ENCODE results near the gene SERPINB1.

The SERPINB1 gene

GRCh38 chr6:2792330-2793110 lies 49.1 kb downstream of the SERPINB1 start:
- no peak for DNase-seq (ENCODE audit: low read depth)

- DNase-seq (ENCODE audit: low read depth) = no peak
These were observed 50.2 kb downstream of the SERPINB1 start for GRCh38 chr6:2791450-2791974.

- DNase-seq (ENCODE audit: low read depth) = peak; percentile 53
These were observed 50.8 kb downstream of the SERPINB1 start for GRCh38 chr6:2790588-2791449.

GRCh38 chr6:2786269-2786668 lies 55.4 kb downstream of the SERPINB1 start:
- DNase-seq (ENCODE audit: low read depth) = no peak

- DNase-seq (ENCODE audit: low read depth) = no peak
These were observed 56.7 kb downstream of the SERPINB1 start for GRCh38 chr6:2784930-2785329.

GRCh38 chr6:2784061-2784460 lies 57.6 kb downstream of the SERPINB1 start:
- no peak for DNase-seq (ENCODE audit: low read depth)

GRCh38 chr6:2783188-2783963 lies 58.3 kb downstream of the SERPINB1 start:
- DNase-seq (ENCODE audit: low read depth) = no peak

GRCh38 chr6:2782825-2783187 lies 58.9 kb downstream of the SERPINB1 start:
- DNase-seq (ENCODE audit: low read depth) = no peak

GRCh38 chr6:2782356-2782708 lies 59.3 kb downstream of the SERPINB1 start:
- DNase-seq (ENCODE audit: low read depth) = no peak
